Neural progenitor cell (in vitro differentiated cells): ENCODE measurements around the gene CRISPLD2. TPM values are rescaled to one million over a fixed set of nuclear protein-coding genes. Genes with fewer than 3 reads are reported as not detected.

Experiments
- DNase-seq: peaks from one replicate; pipeline ENCODE4 v3.0.0-alpha.2; 2016; ENCODE audit warnings: low spot score
- H2AFZ ChIP-seq: fragments of 200-600 bp; sonication (generic); replicated peaks from 2 replicates; pipeline ENCODE4 v1.6.1; 2016; ENCODE audit warnings: antibody characterized with exemption
- H3F3A ChIP-seq: fragments of 200-600 bp; sonication (generic); 2 replicates; pipeline ENCODE4 v1.6.1; 2016; ENCODE audit warnings: antibody characterized with exemption, low read depth
- H3K27ac ChIP-seq: fragments of 200-600 bp; sonication (generic); 2 replicates; pipeline ENCODE4 v1.5.1; 2016; ENCODE audit warnings: mild to moderate bottlenecking
- H3K27me3 ChIP-seq: fragments of 200-600 bp; sonication (generic); 2 replicates; pipeline ENCODE4 v1.6.1; 2016; ENCODE audit warnings: mild to moderate bottlenecking, moderate library complexity
- H3K36me3 ChIP-seq: fragments of 200-600 bp; sonication (generic); 2 replicates; pipeline ENCODE4 v1.5.1; 2016
- H3K4me1 ChIP-seq: fragments of 200-600 bp; sonication (generic); 2 replicates; pipeline ENCODE4 v1.6.1; 2016; ENCODE audit warnings: mixed run types
- H3K4me2 ChIP-seq: fragments of 200-600 bp; sonication (generic); 2 replicates; pipeline ENCODE4 v1.6.1; 2016
- H3K4me3 ChIP-seq: fragments of 200-600 bp; sonication (generic); 2 replicates; pipeline ENCODE4 v1.5.1; 2016
- H3K79me2 ChIP-seq: fragments of 200-600 bp; sonication (generic); 2 replicates; pipeline ENCODE4 v1.6.1; 2016; ENCODE audit warnings: low read depth
- H3K9ac ChIP-seq: fragments of 200-600 bp; sonication (generic); 2 replicates; pipeline ENCODE4 v1.6.1; 2016
- H3K9me3 ChIP-seq: fragments of 200-600 bp; sonication (generic); 2 replicates; pipeline ENCODE4 v1.5.1; 2016; ENCODE audit warnings: low read depth
- H4K20me1 ChIP-seq: fragments of 200-600 bp; sonication (generic); 2 replicates; pipeline ENCODE4 v1.6.1; 2016; ENCODE audit warnings: low read depth
- H3K27ac Mint-ChIP-seq: 3 replicates; pipeline ENCODE4 v1.8.0; 2021; ENCODE audit warnings: mixed read lengths
- H3K27me3 Mint-ChIP-seq: 2 replicates; pipeline ENCODE4 v1.8.0; 2022; ENCODE audit warnings: low read depth, mild to moderate bottlenecking, inconsistent platforms, moderate library complexity, mixed read lengths; ENCODE audit not compliant: insufficient read depth
- H3K36me3 Mint-ChIP-seq: 3 replicates; pipeline ENCODE4 v1.8.0; 2021; ENCODE audit warnings: mixed read lengths
- H3K4me1 Mint-ChIP-seq: 3 replicates; pipeline ENCODE4 v1.8.0; 2021; ENCODE audit warnings: mixed read lengths
- H3K4me3 Mint-ChIP-seq: 3 replicates; pipeline ENCODE4 v1.8.0; 2021; ENCODE audit warnings: mild to moderate bottlenecking, moderate library complexity, mixed read lengths
- H3K9me3 Mint-ChIP-seq: 3 replicates; pipeline ENCODE4 v1.8.0; 2020; ENCODE audit warnings: mixed read lengths
- CTCF ChIP-seq: fragments of 200-600 bp; sonication (generic); IDR thresholded peaks from 2 replicates; pipeline ENCODE4 v1.5.1; 2017; ENCODE audit warnings: antibody characterized with exemption, mild to moderate bottlenecking
- EZH2 ChIP-seq: fragments of 200-600 bp; sonication (generic); IDR thresholded peaks from 2 replicates; pipeline ENCODE4 v1.6.1; 2017; ENCODE audit warnings: antibody characterized with exemption, mild to moderate bottlenecking, moderate library complexity
- EZH2phosphoT487 ChIP-seq: fragments of 200-600 bp; sonication (generic); IDR thresholded peaks from 2 replicates; pipeline ENCODE4 v1.6.1; 2017; ENCODE audit warnings: antibody characterized with exemption
- total RNA-seq: library from RNA; depleted of rRNA; stranded (reverse); fragments of >200 nt; gene quantifications from 2 replicates; pipeline ENCODE4 v1.2.3, GENCODE V29; 2015; ENCODE audit warnings: low replicate concordance

CRISPLD2 gene
- total RNA-seq, 1 donor from 2014 or later = 0.11 TPM

- Histone ChIP-seq H3K4me3 (no peak overlapping the region), H2AFZ (no peak overlapping the region), H3K9me3 (no peaks in the 10 kb centered on the region), H3K27ac (no peak overlapping the region), H3K79me2 (no peaks in the 10 kb centered on the region), H3K27me3 (no peaks in the 10 kb centered on the region), H3K4me2 (no peak overlapping the region), H3K9ac (no peak overlapping the region), H4K20me1 (peaks cover 14% of the 10 kb centered on the region), H3K36me3 (no peaks in the 10 kb centered on the region), H3K4me1 (peaks cover 11% of the 10 kb centered on the region), H3F3A (no peaks in the 10 kb centered on the region)
- Mint-ChIP-seq H3K36me3 (no peaks in the 10 kb centered on the region), H3K27me3 (peaks cover 25% of the 10 kb centered on the region), H3K9me3 (no peaks in the 10 kb centered on the region), H3K4me1 (peaks cover 34% of the 10 kb centered on the region), H3K27ac (no peak overlapping the region), H3K4me3 (no peak overlapping the region)
- no peak for DNase-seq
- TF ChIP-seq CTCF (no peak), EZH2 (no peak), EZH2phosphoT487 (no peak)
These were observed 14.6 kb downstream of the CRISPLD2 start for GRCh38 chr16:84834403-84834772.

- peaks cover 26% of the 10 kb centered on the region for H3K27me3 Mint-ChIP-seq
- Histone ChIP-seq H3K9ac (no peak overlapping the region), H4K20me1 (peaks cover 14% of the 10 kb centered on the region), H3K4me3 (no peak overlapping the region), H3K27me3 (peaks cover 13% of the 10 kb centered on the region), H3K79me2 (no peaks in the 10 kb centered on the region), H2AFZ (no peak overlapping the region), H3K4me1 (peaks cover 11% of the 10 kb centered on the region), H3K4me2 (peak overlapping the region; percentile 35), H3F3A (no peaks in the 10 kb centered on the region), H3K36me3 (no peaks in the 10 kb centered on the region), H3K9me3 (no peaks in the 10 kb centered on the region), H3K27ac (no peak overlapping the region)
- peak; percentile 85 for DNase-seq
- H3K4me3 Mint-ChIP-seq = no peak overlapping the region
- TF ChIP-seq EZH2 (no peak), CTCF (no peak), EZH2phosphoT487 (no peak)
- peaks cover 43% of the 10 kb centered on the region for H3K4me1 Mint-ChIP-seq
- no peak overlapping the region for H3K27ac Mint-ChIP-seq
- H3K9me3 Mint-ChIP-seq = no peaks in the 10 kb centered on the region
- no peaks in the 10 kb centered on the region for H3K36me3 Mint-ChIP-seq
These were observed 16.5 kb downstream of the CRISPLD2 start for GRCh38 chr16:84836234-84836647.

GRCh38 chr16:84836967-84837366 lies 17.2 kb downstream of the CRISPLD2 start:
- H3K9ac ChIP-seq = no peak overlapping the region
- peaks cover 14% of the 10 kb centered on the region for H4K20me1 ChIP-seq
- no peak overlapping the region for H3K27ac ChIP-seq
- H3K4me3 ChIP-seq = no peak overlapping the region
- H3K4me2 ChIP-seq = no peak overlapping the region
- H3K36me3 ChIP-seq = no peaks in the 10 kb centered on the region
- peaks cover 15% of the 10 kb centered on the region for H3K4me1 ChIP-seq
- TF ChIP-seq CTCF (no peak), EZH2phosphoT487 (no peak), EZH2 (no peak)
- no peak overlapping the region for H2AFZ ChIP-seq
- H3K9me3 Mint-ChIP-seq = no peaks in the 10 kb centered on the region
- no peaks in the 10 kb centered on the region for H3K79me2 ChIP-seq
- no peak overlapping the region for H3K4me3 Mint-ChIP-seq
- H3K9me3 ChIP-seq = no peaks in the 10 kb centered on the region
- H3K36me3 Mint-ChIP-seq = no peaks in the 10 kb centered on the region
- H3K27ac Mint-ChIP-seq = no peak overlapping the region
- peaks cover 24% of the 10 kb centered on the region for H3K27me3 Mint-ChIP-seq
- H3K27me3 ChIP-seq = peaks cover 20% of the 10 kb centered on the region
- no peak for DNase-seq
- no peaks in the 10 kb centered on the region for H3F3A ChIP-seq
- H3K4me1 Mint-ChIP-seq = peaks cover 49% of the 10 kb centered on the region
